NCI-H2171 (cell line): ENCODE data around the gene PLEKHO2.

ENCODE experiments used
- DNase-seq: peaks from one replicate; lab custom pipeline; 2025; lab: John Stamatoyannopoulos, UW

Gene PLEKHO2

GRCh38 chr15:64892847-64893403 is 51.2 kb downstream of the PLEKHO2 start:
- DNase-seq, result no peak

- DNase-seq, result peak; percentile 71
These were observed 52.0 kb downstream of the PLEKHO2 start for GRCh38 chr15:64893481-64894394.

GRCh38 chr15:64894395-64895056 is 52.8 kb downstream of the PLEKHO2 start:
- no peak for DNase-seq

- DNase-seq, result no peak
These were observed 53.8 kb downstream of the PLEKHO2 start for GRCh38 chr15:64895285-64896065.

- no peak for DNase-seq
These were observed 54.8 kb downstream of the PLEKHO2 start for GRCh38 chr15:64896371-64897069.

- DNase-seq, result no peak
These were observed 55.8 kb downstream of the PLEKHO2 start for GRCh38 chr15:64897345-64897985.

GRCh38 chr15:64898406-64898805 is 56.7 kb downstream of the PLEKHO2 start:
- no peak for DNase-seq

GRCh38 chr15:64901141-64901540 is 59.4 kb downstream of the PLEKHO2 start:
- no peak for DNase-seq

- DNase-seq, result no peak
These were observed 60.2 kb downstream of the PLEKHO2 start for GRCh38 chr15:64901914-64902313.

GRCh38 chr15:64902863-64903262 is 61.1 kb downstream of the PLEKHO2 start:
- no peak for DNase-seq

GRCh38 chr15:64903326-64903950 is 61.7 kb downstream of the PLEKHO2 start:
- no peak for DNase-seq

GRCh38 chr15:64904189-64904588 is 62.5 kb downstream of the PLEKHO2 start:
- no peak for DNase-seq

GRCh38 chr15:64905119-64905831 is 63.6 kb downstream of the PLEKHO2 start:
- peak; percentile 90 for DNase-seq

- DNase-seq, result no peak
These were observed 64.2 kb downstream of the PLEKHO2 start for GRCh38 chr15:64905941-64906340.

GRCh38 chr15:64906402-64906801 is 64.7 kb downstream of the PLEKHO2 start:
- DNase-seq, result no peak

- no peak for DNase-seq
These were observed 66.3 kb downstream of the PLEKHO2 start for GRCh38 chr15:64907991-64908390.

GRCh38 chr15:64909546-64909945 is 67.8 kb downstream of the PLEKHO2 start:
- no peak for DNase-seq

GRCh38 chr15:64911311-64912186 is 69.8 kb downstream of the PLEKHO2 start, which contains the start of gene ANKDD1A:
Gene ANKDD1A (plus strand): TSS chr15:64911902. CDS start chr15:64911931, 29 bp downstream.
- peak; percentile 81 for DNase-seq
